ENCODE results near the gene OR2AE1.
A peak's percentile ranks its signal among the peaks of the same experiment; 100 is the strongest.

GRCh38 chr7:99881370-99881769 lies 4.5 kb upstream of the OR2AE1 start:
- TF ChIP-seq YY1 (IDR thresholded peaks at IDR 0.05; ENCODE audit: borderline replicate concordance in 1 of 3, control insufficient read depth in 1 of 3, extremely low read depth in 1 of 3, insufficient read depth in 3 of 3, insufficient read length in 1 of 3, insufficient replicate concordance in 2 of 3, low read depth in 1 of 3, low read length in 2 of 3) (no peak), EZH2 (IDR thresholded peaks at IDR 0.05; ENCODE audit: borderline replicate concordance, low read depth, low read length) (no peak), CTCF (IDR thresholded peaks at IDR 0.05 in 2 of 3, conservative IDR thresholded peaks at IDR 0.05 in 1 of 3; ENCODE audit: insufficient read depth in 2 of 3, low read depth in 1 of 3, low read length in 3 of 3) (no peak), FOXA1 (IDR thresholded peaks at IDR 0.05; ENCODE audit: borderline replicate concordance) (no peak), HMGN3 (IDR thresholded peaks at IDR 0.05; ENCODE audit: borderline replicate concordance, extremely low read depth, insufficient read length, low read depth, low read length) (no peak), FOXM1 (IDR thresholded peaks at IDR 0.05; ENCODE audit: low read depth) (peak; percentile 42; the same call in 1 of the 2 replicates), FOXM1 (CRISPR knock-in tag; IDR thresholded peaks at IDR 0.05; ENCODE audit: low read depth) (no peak), REST (IDR thresholded peaks at IDR 0.05; ENCODE audit: borderline replicate concordance) (no peak), REST (CRISPR knock-in tag; IDR thresholded peaks at IDR 0.05; ENCODE audit: low read depth) (no peak), CREB3L1 (IDR thresholded peaks at IDR 0.05; ENCODE audit: borderline replicate concordance, low read depth) (no peak), MAFF (IDR thresholded peaks at IDR 0.05; ENCODE audit: low read length) (no peak), SIN3A (IDR thresholded peaks at IDR 0.05; ENCODE audit: borderline replicate concordance in 2 of 2, control insufficient read depth in 1 of 2, low read depth in 2 of 2, low read length in 2 of 2) (no peak), GATAD2A (IDR thresholded peaks at IDR 0.05) (no peak), ZBTB9 (CRISPR knock-in tag; IDR thresholded peaks at IDR 0.05) (no peak)

All from K562 (cell line).